HG03575 (cell line): ENCODE data around the gene PRSS56.
"Not testable (repeated sequence)": the region's sequence is repeated elsewhere in the genome, so short reads cannot be mapped to it uniquely, and the experiment has no call there.

Experiments used
- ATAC-seq: cut with Tn5 transposase; IDR thresholded peaks from one replicate; pipeline ENCODE4 v1.9.1; 2021; ENCODE audit not compliant: unreplicated experiment, insufficient number of reproducible peaks, low FRiP score; ENCODE audit errors: extremely low read depth

Gene PRSS56

GRCh38 chr2:232550354-232551249 lies 30.4 kb downstream of the PRSS56 start, which contains the start of the genes EIF4E2 and TIGD1:
TSS of gene EIF4E2 (plus strand) at chr2:232550689. CDS start at chr2:232550725, 36 bp downstream.
TSS of gene TIGD1 (minus strand) at chr2:232550557. CDS start at chr2:232549882, 675 bp downstream.
- ATAC-seq: peak; percentile 74

DNA sequence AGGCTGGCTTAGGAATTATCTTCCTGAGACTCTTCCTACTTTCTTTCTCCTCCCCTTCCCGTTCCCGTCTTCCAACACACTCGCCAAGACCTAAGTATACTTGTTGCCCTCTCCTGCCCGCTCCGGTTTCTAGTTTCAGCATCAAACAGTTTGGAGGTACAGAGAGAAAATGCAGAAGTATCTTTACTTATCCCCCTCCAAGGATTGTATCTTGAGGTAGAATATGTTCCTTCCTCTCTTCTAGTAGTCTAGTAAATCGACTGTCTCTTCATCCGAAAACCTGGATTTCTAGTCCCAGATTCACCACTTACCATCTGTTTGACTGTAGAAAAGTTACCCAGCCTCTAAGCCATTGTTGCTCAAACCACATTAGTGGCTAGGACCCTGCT lies 31.1 kb downstream of the PRSS56 start:
- ATAC-seq: no peak

- ATAC-seq: no peak
Measured at GRCh38 chr2:232551776-232552175, 31.6 kb downstream of the PRSS56 start.

DNA sequence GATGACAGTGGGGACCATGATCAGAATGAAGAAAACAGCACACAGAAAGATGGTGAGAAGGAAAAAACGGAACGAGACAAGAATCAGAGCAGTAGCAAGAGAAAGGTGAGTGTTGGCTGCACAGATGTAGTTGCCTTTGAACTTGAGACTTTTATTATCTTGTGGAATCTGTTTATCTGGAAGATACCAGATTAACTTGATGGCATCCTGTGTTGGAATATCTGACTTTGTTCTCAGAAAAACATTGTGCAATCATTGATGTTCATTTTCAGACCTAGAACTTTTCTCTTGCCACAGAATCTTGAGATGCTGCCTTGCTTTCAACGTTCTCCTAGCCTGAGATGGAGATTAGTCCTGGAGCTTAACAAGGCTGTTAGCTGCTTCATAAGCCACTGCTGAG lies 36.2 kb downstream of the PRSS56 start:
- no peak for ATAC-seq

DNA sequence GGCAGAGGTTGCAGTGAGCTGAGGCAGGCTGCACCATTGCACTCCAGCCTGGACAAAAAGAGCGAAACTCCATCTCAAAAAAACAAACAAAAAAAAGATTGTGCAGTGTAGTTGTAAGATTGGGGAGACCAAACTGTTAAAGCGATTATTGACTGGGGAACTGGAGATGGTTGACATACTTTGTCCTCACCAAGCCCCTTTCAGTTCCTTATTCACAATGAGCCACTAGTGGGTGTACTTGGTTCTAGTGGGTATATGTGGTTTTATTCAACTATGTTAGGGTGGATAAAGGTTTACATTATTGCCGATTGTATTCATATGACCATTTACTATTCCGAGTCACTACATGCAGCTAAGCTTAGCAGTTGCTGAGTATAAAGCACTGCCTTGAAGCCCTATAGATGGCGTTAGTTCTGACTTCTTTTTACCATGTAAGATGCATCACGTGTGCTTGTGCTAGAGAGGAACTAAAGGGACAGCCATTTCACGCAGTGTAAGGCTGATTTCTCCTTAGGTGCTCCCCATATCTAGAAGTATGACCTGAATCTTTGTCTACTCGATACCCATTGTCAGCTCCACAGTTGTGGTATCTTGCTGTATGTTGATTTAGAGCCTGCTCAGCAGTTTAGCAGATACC lies 42.4 kb downstream of the PRSS56 start:
- no peak for ATAC-seq

- no peak for ATAC-seq
Measured at GRCh38 chr2:232563580-232563979, 43.4 kb downstream of the PRSS56 start.

- no peak for ATAC-seq
Measured at GRCh38 chr2:232567721-232568120, 47.5 kb downstream of the PRSS56 start.

GRCh38 chr2:232568161-232568560 lies 48.0 kb downstream of the PRSS56 start:
- no peak for ATAC-seq

DNA sequence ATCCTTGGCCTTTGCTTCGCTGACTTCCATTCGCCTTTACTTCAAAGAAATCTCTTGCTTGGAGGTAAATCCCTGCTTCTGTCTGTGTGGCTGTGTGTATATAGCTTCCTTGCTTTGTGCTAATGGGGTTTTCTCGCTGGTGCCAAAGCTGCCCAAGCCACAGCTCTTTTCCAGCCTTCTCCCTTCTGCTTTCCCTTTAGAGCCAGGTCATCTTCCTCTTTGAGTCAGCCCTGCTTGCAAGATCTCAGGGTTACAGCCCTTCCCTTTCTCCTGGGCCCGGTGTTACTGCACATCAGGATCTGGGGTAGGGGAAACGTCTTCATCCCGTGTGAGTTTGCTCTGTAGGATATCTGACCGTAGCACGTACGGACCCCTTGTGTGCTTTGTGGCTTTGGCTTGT lies 49.4 kb downstream of the PRSS56 start:
- ATAC-seq: no peak

- ATAC-seq: not testable (repeated sequence)
Measured at GRCh38 chr2:232570481-232570880, 50.3 kb downstream of the PRSS56 start.

GRCh38 chr2:232571026-232571474 lies 50.9 kb downstream of the PRSS56 start:
- ATAC-seq: no peak

GRCh38 chr2:232573042-232573441 lies 52.9 kb downstream of the PRSS56 start:
- no peak for ATAC-seq

DNA sequence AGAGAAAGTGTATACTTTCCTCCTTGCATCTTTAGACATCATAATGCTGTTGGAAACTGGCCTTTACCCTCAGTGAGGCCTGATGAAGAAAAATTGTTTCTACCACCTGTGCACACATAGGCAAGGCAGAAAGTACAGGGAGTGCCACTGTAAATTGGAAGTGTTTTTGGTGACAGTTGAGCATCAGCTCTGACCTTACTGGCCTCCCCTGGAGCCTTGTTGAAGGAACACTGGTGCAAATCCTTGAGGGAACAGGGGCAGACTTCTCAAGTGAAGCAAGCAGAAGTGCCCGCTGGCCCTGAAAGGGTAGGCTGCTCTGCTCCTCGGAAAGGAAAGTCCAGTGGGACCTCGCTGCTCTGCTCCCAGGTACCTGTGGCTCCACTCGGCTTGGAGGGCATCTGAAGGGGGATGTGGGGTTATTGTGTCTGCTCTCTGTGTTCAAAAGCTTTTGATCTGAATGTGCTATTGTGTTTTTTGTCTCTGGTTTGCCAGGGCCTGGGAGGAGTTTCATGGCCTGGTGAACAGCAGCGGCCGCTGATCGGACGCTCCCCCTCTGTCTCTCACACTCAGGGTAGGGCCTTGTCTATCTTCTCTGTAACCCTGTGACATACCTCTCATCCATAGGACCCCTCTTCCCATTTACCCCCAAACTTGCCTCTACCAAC lies 53.7 kb downstream of the PRSS56 start:
- ATAC-seq: no peak

GRCh38 chr2:232574674-232575403 lies 54.7 kb downstream of the PRSS56 start:
- ATAC-seq: no peak
